AG08396 (cell line): ENCODE measurements around the gene LZTR1.
A peak's percentile ranks its signal among the peaks of the same experiment; 100 is the strongest.

Experiments
- DNase-seq: peaks from one replicate; pipeline ENCODE4 v3.0.0; 2012; ENCODE audit warnings: low spot score, mixed read lengths

LZTR1 gene

DNA sequence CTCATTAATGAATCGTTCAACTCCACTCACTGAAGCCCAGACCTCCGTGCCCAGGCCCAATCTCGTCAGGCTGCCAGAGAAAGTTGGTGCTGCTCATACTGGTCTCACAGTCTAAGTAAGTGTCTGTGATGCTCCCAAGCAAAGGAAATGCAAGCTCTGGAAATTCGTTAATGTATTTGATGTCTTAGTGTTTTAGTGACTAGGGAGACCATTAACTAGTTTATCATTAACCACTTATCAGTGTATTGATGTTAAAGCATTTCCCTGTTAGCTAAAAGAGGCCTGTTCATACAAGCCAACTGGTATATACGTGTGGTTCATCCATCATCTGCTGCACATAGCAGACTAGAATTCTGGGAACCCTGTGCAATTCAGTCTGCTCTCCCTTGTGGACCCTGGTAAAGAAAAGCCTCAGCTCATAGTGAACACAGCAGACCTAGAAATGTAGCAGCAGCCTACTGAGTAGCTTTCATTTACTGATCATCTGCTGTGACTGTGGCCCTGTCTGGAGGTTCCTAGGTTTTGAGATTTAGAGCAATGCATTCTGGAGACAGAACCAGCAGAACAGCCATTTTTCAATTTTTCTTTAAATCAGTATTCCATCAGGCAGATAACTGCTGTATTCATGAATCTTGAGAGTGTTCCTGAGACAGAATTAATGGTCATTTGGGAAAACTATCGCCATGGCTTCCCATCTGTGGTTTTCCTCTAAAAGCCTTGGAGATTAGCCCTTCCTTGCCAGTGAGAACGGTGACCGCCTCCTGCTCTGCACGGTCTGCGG lies 30.8 kb upstream of the LZTR1 start:
- no peak for DNase-seq

DNA sequence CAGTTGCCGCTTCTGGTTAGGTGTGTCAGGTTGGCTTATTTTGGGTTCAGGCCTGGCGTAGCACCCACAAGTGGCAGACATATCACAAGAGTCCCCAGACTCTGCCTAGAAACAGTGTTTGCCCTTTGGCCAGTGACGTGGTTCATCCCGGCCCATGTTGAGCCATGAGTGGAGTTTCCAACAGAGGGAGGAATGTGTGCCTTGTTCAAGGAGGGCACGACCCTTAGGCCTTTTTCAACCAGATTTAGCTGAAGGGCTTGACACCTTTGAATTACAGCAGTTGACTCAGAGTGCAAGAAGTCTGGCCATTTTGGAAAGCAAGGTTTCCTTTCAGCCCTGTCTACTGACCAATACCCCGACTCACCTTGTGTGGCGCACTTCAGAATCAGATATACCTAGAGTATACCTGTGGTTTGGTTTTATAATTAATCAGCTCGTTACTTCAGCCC lies 30.1 kb upstream of the LZTR1 start:
- no peak for DNase-seq

DNA sequence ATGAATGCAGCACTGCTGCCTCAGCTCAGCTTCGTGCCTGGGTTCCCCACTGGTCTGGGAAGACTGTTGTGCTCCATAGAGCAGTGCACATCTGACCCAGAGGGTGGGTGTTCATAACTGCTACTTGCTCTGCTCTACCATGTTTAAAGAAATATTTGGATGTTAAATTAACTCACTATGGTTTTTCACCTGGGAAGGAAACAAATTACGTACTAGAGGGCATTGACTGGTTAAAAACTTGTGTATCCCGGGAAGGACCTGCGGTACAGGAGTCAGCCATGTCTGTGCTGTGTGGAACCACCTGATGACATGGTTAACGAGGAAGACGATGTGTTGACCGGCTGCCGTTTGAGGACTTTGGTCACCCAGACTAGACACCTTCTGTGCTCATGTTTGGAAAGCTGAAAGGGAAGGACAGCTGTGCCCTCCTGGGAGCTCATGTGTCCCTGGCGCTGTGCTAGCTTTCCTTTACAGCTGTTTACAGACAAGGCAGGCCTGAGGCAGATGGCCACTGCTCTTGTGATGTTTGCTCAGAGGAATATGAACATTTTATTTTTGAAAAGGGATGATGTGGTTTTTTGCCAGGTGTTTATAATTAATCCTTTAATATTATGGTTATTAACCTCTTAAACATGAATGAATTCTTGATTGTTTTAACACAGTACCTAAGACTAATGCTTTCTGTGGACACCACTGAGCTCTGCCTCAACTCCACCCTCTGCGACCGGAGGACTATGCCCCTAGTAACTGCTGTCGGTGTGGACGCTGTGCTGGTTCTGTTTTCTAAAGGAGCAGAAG lies 29.4 kb upstream of the LZTR1 start:
- DNase-seq, result no peak

- no peak for DNase-seq
Observed at GRCh38 chr22:20953342-20953608, 28.8 kb upstream of the LZTR1 start.

DNA sequence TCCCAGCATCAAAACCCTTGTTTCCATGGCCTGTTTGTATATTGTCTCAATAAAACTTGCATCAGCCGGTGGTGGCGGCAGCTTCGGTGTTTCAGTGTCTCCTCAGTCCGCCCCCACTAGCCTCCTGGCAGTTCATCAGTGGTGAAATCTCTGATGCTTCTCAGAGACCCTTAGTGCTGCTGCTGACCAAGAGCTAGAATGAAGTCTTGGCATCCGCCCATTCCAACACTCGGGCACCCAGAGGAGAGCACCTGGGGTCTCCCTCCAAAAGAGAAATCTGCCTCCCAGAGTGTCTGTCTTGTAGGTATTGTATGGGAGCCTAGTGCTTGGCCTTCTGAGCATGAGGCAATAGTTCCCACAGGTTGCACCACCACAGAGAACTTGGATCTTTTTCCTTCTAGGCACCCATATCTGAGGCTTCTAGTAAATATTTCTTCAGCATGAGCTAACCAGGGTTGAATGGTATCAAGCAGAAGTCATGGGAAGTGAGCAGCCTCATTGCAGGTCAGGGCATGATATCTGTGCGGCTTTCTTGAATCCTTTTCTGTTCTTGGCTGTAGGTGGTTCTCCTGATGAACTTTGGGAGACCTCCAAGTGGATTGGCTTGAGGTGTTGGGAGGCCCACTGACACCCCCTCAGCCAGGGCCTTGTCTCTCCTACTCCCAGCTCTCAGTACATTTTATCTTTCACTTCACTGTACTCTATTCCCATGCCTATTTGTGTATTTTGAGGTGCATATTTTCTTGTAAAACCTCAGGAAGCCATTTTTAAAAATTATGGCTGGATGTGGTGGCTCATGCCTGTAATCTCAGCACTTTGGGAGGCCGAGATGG lies 28.2 kb upstream of the LZTR1 start:
- no peak for DNase-seq

- DNase-seq, result no peak
Observed at GRCh38 chr22:20955548-20955947, 26.5 kb upstream of the LZTR1 start.

DNA sequence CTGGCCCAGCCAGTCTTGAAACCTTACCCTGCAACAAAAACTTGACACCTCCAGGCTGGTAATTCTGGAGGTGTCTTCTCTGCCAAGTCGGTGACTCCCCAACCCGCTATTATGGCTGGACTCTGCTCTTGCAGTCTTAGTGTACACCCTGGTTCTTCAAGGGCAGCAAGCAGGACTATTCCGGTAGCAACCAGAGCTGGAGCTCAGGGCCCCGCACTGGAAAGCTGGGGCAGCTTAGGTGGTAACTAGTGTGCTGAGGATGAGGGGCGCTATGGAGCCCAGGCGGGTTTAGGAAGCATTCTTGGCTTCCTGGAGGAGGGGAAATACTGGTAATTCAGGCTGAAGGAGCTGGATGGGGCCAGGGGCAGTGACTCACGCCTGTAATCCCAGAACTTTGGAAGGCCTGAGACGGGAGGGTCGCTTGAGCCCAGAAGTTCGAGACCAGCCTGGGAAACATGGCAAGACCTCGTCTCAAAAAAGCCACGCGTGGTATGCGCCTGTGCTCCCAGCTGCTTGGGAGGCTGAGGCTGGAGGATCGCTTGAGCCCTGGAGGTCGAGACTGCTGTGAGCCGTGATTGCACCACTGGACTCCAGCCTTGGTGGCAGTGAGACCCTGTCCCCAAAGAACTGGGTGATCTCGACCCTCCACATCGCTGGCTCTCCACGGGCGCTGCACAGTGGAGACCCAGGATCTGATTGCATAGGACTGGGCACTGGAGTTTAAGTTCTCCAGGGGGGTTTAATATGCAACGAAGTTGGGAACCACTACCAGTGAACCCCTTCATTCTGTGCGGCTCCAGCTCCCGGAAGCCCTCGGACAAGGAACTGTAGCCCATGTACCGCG lies 25.6 kb upstream of the LZTR1 start:
- DNase-seq, result no peak

DNA sequence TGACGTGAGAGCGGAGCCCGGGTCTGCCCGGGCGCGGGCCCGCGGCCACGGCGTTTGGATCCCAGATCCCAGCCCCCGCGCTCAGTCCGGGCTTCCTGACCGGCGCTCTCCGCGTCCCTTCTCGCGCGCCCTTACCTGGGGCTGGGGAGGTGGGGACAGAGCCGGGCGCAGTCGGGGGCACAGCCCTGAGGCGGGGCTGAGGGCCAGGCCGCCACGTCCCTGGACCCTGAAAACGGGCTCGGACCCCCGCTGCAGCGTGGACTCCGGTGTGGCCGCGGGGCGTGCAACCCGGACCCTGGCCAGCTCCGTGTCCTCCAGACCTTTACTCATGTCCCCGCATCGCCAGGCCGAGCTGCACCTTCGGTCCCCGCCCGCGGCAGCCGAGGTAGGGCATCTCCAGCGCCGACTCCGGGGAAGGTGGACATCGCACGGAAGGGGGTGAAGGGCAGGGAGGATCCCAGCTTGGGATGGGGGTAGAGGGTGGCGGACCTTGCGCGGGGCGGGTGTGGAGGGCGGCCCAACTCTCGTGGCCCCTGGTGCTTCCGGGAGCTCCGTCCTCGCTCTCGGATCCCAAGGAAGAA lies 24.9 kb upstream of the LZTR1 start:
- peak; percentile 59 for DNase-seq

GRCh38 chr22:20957683-20958431 lies 24.2 kb upstream of the LZTR1 start:
- DNase-seq, result peak; percentile 65

GRCh38 chr22:20959578-20960461 lies 22.3 kb upstream of the LZTR1 start:
- DNase-seq, result no peak

GRCh38 chr22:20960609-20961008 lies 21.5 kb upstream of the LZTR1 start:
- DNase-seq, result no peak

- no peak for DNase-seq
Observed at GRCh38 chr22:20962491-20962945, 19.6 kb upstream of the LZTR1 start.

DNA sequence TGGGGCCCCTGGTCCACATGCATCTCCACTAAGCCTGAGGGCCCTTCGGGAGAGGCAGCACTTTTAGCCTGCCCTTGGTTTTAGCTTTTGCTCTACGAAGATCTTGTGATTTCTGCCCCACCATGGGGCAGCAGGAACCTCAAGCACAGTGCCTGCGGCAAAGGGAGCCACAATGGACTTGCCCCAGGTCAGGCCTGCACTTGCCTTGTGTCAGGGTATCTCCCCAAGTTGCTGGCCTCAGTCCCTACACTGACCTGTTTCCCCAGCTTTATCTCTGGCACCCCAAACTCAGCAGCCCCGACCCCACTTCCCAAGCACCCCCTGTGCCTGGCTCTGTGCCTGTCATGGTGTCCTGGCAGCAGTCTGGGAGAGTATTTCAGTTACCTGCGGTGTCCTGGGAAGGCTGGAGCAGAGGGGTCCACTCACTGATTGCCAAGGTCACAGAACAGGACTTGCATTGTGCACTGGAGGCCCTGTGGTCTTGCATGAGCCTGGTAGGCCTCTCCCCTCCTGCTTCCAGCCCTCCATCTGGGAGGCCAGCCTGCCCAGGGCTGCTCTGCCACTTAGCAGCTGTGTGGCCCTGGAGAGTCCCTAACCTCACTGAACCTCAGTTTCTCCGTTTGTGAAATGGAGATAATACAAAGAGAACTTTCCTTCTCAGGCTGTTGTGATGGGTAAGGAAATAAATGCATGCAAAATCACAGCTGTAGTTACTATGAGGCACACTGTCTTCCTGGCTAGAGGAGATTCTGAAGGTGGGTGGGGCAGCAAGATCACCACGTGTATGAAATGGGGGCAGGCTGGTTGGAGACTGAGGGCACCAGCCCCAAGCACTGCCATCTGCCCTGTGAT lies 18.7 kb upstream of the LZTR1 start:
- DNase-seq, result no peak

GRCh38 chr22:20964090-20964798 lies 17.9 kb upstream of the LZTR1 start:
- DNase-seq, result no peak

GRCh38 chr22:20964799-20965103 lies 17.3 kb upstream of the LZTR1 start:
- DNase-seq, result no peak

- no peak for DNase-seq
Observed at GRCh38 chr22:20965104-20965887, 16.8 kb upstream of the LZTR1 start.
